Stomach (tissue), 9 donors: Measurements from ENCODE around the gene ATP8A1. TPM values are rescaled to one million over a fixed set of nuclear protein-coding genes. Genes with fewer than 3 reads are reported as not detected.

ENCODE experiments used
- DNase-seq, 2 donors: peaks; one replicate each; pipeline versions ENCODE4 v3.0.0 to v3.0.0-alpha.2; 2013 to 2019
- H3K27ac ChIP-seq, 5 donors: fragments of 200-600 bp in 4 of 5; sonication (generic) in 4 of 5; one replicate each; pipeline ENCODE4 v1.5.1; 2013 to 2019; ENCODE audit warnings: mild to moderate bottlenecking in 1 of 5, moderate library complexity in 1 of 5
- H3K27me3 ChIP-seq, 3 donors: fragments of 200-600 bp; sonication (generic); one replicate each; pipeline ENCODE4 v1.5.1; 2017 to 2019; ENCODE audit warnings: mixed run types in 1 of 3
- H3K36me3 ChIP-seq, 4 donors: fragments of 200-600 bp; sonication (generic); 1 replicate in 3 of 4; 2 replicates in 1 of 4; pipeline ENCODE4 v1.5.1; 2016 to 2019
- H3K4me1 ChIP-seq, 4 donors: fragments of 200-600 bp; sonication (generic); one replicate each; pipeline ENCODE4 v1.5.1; 2016 to 2019
- H3K4me3 ChIP-seq, 4 donors: fragments of 200-600 bp; sonication (generic) in 3 of 4; one replicate each; pipeline ENCODE4 v1.5.1; 2016 to 2019; ENCODE audit warnings: mild to moderate bottlenecking in 1 of 4
- H3K9me3 ChIP-seq, 4 donors: fragments of 200-600 bp; sonication (generic); one replicate each; pipeline ENCODE4 v1.5.1; 2016 to 2019
- CTCF ChIP-seq, 7 experiments: fragments of 450-650 bp in 4 of 7; fragments of 200-600 bp in 3 of 7; sonication (generic) in 3 of 7; IDR thresholded peaks; one replicate each; pipeline ENCODE4 v1.5.1; 2016 to 2019; ENCODE audit warnings: antibody characterized with exemption in 7 of 7, control low read depth in 2 of 7, mild to moderate bottlenecking in 1 of 7
- EP300 ChIP-seq: sonication (generic); formaldehyde crosslinking; IDR thresholded peaks from one replicate; pipeline ENCODE4 v1.6.1; 2017; ENCODE audit warnings: antibody characterized with exemption
- POLR2A ChIP-seq, 4 donors: fragments of 450-650 bp; IDR thresholded peaks; one replicate each; pipeline ENCODE4 v1.6.1; 2016; ENCODE audit warnings: antibody characterized with exemption in 4 of 4, control low read depth in 2 of 4, mild to moderate bottlenecking in 1 of 4, moderate library complexity in 1 of 4
- POLR2AphosphoS5 ChIP-seq, 3 donors: sonication (generic); formaldehyde crosslinking; IDR thresholded peaks; one replicate each; pipeline ENCODE4 v1.6.1; 2016; ENCODE audit warnings: antibody characterized with exemption in 3 of 3
- WGBS, 5 donors: extraction: QIAGEN DNeasy Blood & Tissue Kit in 3 of 5; methylation state at CpG; one replicate each; pipeline versions ENCODE4 v1.1.5 to v1.1.7; 2013 to 2018; 5-methylcytosine and 5-hydroxymethylcytosine counted together
- intact Hi-C: fragments of 100-400 bp; cut with DNase I; formaldehyde crosslinking; loops from one replicate; pipeline ENCODE4 v1.15.1; 2023; ENCODE audit warnings: low total_unique reads
- polyA plus RNA-seq, 3 donors: library from polyadenylated mRNA; stranded (reverse); fragments of 200-250 nt; gene quantifications; one replicate each; pipeline ENCODE4 v1.2.3, GENCODE V29; 2013
- total RNA-seq, 5 donors: library from RNA; depleted of rRNA; stranded (reverse); fragments of >200 nt; gene quantifications; one replicate each; pipeline versions ENCODE4 v1.1.0 to v1.2.3, GENCODE V29; 2014 to 2016
- donor health status: healthy with polysubstance abuse.
- donor health status: Bipolar disorder and iron deficiency.
- donor health status: healthy.

Gene ATP8A1
- total and polyA plus RNA-seq, 8 donors: 2.6 to 104 (median 33.2) TPM

GRCh38 chr4:42615131-42615763 lies 41.7 kb downstream of the ATP8A1 start:
- DNase-seq: no peak
- intact Hi-C loops: no loop called here
- no peaks in the 10 kb centered on the region for H3K27me3 ChIP-seq
- no peak overlapping the region for H3K27ac ChIP-seq
- peaks cover 0 to 15% (median 6%) of the 10 kb centered on the region in 4 donors for H3K4me1 ChIP-seq
- 75 to 90% (median 84%) methylated on average over 2 of the region's 2 CpGs for WGBS, 5 donors
- H3K9me3 ChIP-seq: no peaks in the 10 kb centered on the region
- H3K4me3 ChIP-seq: no peak overlapping the region
- H3K36me3 ChIP-seq: peaks cover 0 to 20% (median 7%) of the 10 kb centered on the region in 4 donors
- TF ChIP-seq POLR2AphosphoS5 (IDR thresholded peaks at IDR 0.05) (no peak), EP300 (no peak), POLR2A (IDR thresholded peaks at IDR 0.05) (no peak), CTCF (IDR thresholded peaks at IDR 0.05) (no peak)

GRCh38 chr4:42612898-42613297 lies 44.0 kb downstream of the ATP8A1 start:
- WGBS, 5 donors: 18 to 49% (median 33%) methylated on average over 1 of the region's 1 CpG
- Histone ChIP-seq H3K27me3 (no peaks in the 10 kb centered on the region), H3K27ac (no peak overlapping the region), H3K4me1 (peaks cover 0 to 17% (median 6%) of the 10 kb centered on the region in 4 donors), H3K9me3 (no peaks in the 10 kb centered on the region), H3K4me3 (no peak overlapping the region), H3K36me3 (peaks cover 0 to 20% (median 6%) of the 10 kb centered on the region in 4 donors)
- no peak for DNase-seq
- TF ChIP-seq POLR2AphosphoS5 (IDR thresholded peaks at IDR 0.05) (no peak), EP300 (no peak), POLR2A (IDR thresholded peaks at IDR 0.05) (no peak), CTCF (IDR thresholded peaks at IDR 0.05) (no peak)
- intact Hi-C loops: no loop called here

- WGBS, 5 donors: 86 to 96% (median 88%) methylated on average over 4 of the region's 4 CpGs
- Histone ChIP-seq H3K36me3 (peaks cover 0 to 20% (median 6%) of the 10 kb centered on the region in 4 donors), H3K4me1 (peaks cover 0 to 16% (median 0%) of the 10 kb centered on the region in 4 donors), H3K27ac (no peak overlapping the region), H3K4me3 (no peak overlapping the region), H3K27me3 (no peaks in the 10 kb centered on the region), H3K9me3 (no peaks in the 10 kb centered on the region)
- TF ChIP-seq POLR2A (IDR thresholded peaks at IDR 0.05): no peak
- TF ChIP-seq EP300: no peak
- TF ChIP-seq POLR2AphosphoS5 (IDR thresholded peaks at IDR 0.05): no peak
- TF ChIP-seq CTCF (IDR thresholded peaks at IDR 0.05): no peak
- no peak for DNase-seq
- intact Hi-C loops: no loop called here
These were observed 46.0 kb downstream of the ATP8A1 start for GRCh38 chr4:42610941-42611340.

- DNase-seq: no peak
- intact Hi-C loops: no loop called here
- Histone ChIP-seq H3K9me3 (no peaks in the 10 kb centered on the region), H3K27me3 (no peaks in the 10 kb centered on the region), H3K4me1 (peaks cover 0 to 16% (median 0%) of the 10 kb centered on the region in 4 donors), H3K27ac (no peak overlapping the region), H3K4me3 (no peak overlapping the region), H3K36me3 (peaks cover 0 to 13% (median 3%) of the 10 kb centered on the region in 4 donors)
- WGBS, 5 donors: 89 to 98% (median 93%) methylated on average over 4 of the region's 4 CpGs
- TF ChIP-seq CTCF (IDR thresholded peaks at IDR 0.05) (no peak), POLR2A (IDR thresholded peaks at IDR 0.05) (no peak), EP300 (no peak), POLR2AphosphoS5 (IDR thresholded peaks at IDR 0.05) (no peak)
These were observed 47.9 kb downstream of the ATP8A1 start for GRCh38 chr4:42609051-42609450.
